ENCODE data around the gene AQP2.

DNA sequence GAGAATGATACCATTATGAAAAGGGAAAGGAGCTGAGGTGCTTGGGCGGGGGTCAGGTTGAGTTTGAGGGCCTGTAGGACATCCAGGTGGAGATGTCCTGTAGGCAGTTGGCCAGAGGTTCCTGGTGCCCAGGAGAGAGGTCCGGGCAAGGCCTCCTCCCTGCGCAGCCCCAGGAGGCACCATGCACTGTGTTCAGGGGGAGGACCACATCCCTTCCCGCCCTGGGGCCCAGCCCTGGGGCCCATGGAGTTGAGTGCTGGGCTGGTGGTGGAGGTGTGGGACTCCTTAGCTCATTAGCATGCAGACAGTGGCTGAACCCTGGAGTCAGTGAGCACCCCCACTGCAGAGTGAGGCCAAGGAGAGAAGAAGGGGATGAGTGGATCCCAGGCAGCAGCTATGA is 41.2 kb upstream of the AQP2 start:
- TF ChIP-seq, protein P1, sequence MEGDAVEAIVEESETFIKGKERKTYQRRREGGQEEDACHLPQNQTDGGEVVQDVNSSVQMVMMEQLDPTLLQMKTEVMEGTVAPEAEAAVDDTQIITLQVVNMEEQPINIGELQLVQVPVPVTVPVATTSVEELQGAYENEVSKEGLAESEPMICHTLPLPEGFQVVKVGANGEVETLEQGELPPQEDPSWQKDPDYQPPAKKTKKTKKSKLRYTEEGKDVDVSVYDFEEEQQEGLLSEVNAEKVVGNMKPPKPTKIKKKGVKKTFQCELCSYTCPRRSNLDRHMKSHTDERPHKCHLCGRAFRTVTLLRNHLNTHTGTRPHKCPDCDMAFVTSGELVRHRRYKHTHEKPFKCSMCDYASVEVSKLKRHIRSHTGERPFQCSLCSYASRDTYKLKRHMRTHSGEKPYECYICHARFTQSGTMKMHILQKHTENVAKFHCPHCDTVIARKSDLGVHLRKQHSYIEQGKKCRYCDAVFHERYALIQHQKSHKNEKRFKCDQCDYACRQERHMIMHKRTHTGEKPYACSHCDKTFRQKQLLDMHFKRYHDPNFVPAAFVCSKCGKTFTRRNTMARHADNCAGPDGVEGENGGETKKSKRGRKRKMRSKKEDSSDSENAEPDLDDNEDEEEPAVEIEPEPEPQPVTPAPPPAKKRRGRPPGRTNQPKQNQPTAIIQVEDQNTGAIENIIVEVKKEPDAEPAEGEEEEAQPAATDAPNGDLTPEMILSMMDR (IDR thresholded peaks at IDR 0.05) = no peak
- TF ChIP-seq POLR2A (IDR thresholded peaks at IDR 0.05) (no peak), POLR2AphosphoS5 (IDR thresholded peaks at IDR 0.05) (no peak)

All from breast epithelium (tissue), 3 donors.